Liver (tissue), 9 donors: ENCODE measurements around the gene TFDP2. TPM values are rescaled to one million over a fixed set of nuclear protein-coding genes. Genes with fewer than 3 reads are reported as not detected.

Experiments used
- DNase-seq: peaks from one replicate; pipeline ENCODE4 v3.0.0-alpha.2; 2017; ENCODE audit warnings: low spot score
- H3K27ac ChIP-seq, 2 donors: one replicate each; pipeline ENCODE4 v1.7.0; 2013; ENCODE audit warnings: inconsistent platforms in 2 of 2, low read length in 2 of 2, control low read depth in 1 of 2, low read depth in 1 of 2, mild to moderate bottlenecking in 1 of 2
- H3K27me3 ChIP-seq, 4 donors: one replicate each; pipeline versions ENCODE4 v1.6.1 to v1.7.0; 2013; ENCODE audit warnings: low read length in 3 of 4, inconsistent platforms in 1 of 4, mild to moderate bottlenecking in 1 of 4, moderate library complexity in 1 of 4; ENCODE audit not compliant: control insufficient read depth in 4 of 4, insufficient read depth in 4 of 4
- H3K36me3 ChIP-seq, 4 donors: one replicate each; pipeline versions ENCODE4 v1.6.1 to v1.7.0; 2013; ENCODE audit warnings: low read length in 3 of 4, mild to moderate bottlenecking in 3 of 4, low read depth in 1 of 4, moderate library complexity in 1 of 4; ENCODE audit not compliant: control insufficient read depth in 4 of 4, insufficient read depth in 3 of 4
- H3K4me1 ChIP-seq, 4 donors: one replicate each; pipeline versions ENCODE4 v1.6.1 to v1.7.0; 2013; ENCODE audit warnings: low read length in 3 of 4, mild to moderate bottlenecking in 3 of 4, moderate library complexity in 1 of 4; ENCODE audit not compliant: control insufficient read depth in 4 of 4, insufficient read depth in 4 of 4
- H3K4me3 ChIP-seq, 3 donors: one replicate each; pipeline versions ENCODE4 v1.6.1 to v1.7.0; 2013; ENCODE audit warnings: low read length in 3 of 3, control low read depth in 1 of 3, low read depth in 1 of 3, mild to moderate bottlenecking in 1 of 3
- H3K9ac ChIP-seq, 2 donors: one replicate each; pipeline ENCODE4 v1.7.0; 2013; ENCODE audit warnings: low read length in 2 of 2, mild to moderate bottlenecking in 2 of 2, moderate library complexity in 2 of 2, control low read depth in 1 of 2, low read depth in 1 of 2
- H3K9me3 ChIP-seq, 4 donors: one replicate each; pipeline versions ENCODE4 v1.6.1 to v1.7.0; 2013; ENCODE audit warnings: low read length in 3 of 4; ENCODE audit not compliant: control insufficient read depth in 4 of 4
- EGR1 ChIP-seq, 2 donors: IDR thresholded peaks; 2 replicates each; pipeline ENCODE4 v1.6.1; 2016 to 2018; ENCODE audit warnings: antibody characterized with exemption in 2 of 2, low read depth in 2 of 2
- FOXA1 ChIP-seq: IDR thresholded peaks from 2 replicates; pipeline ENCODE4 v1.6.1; 2016; ENCODE audit warnings: antibody characterized with exemption
- FOXA2 ChIP-seq: IDR thresholded peaks from 2 replicates; pipeline ENCODE4 v1.6.1; 2016; ENCODE audit warnings: antibody characterized with exemption
- GABPA ChIP-seq, 2 donors: IDR thresholded peaks in 1 of 2; conservative IDR thresholded peaks in 1 of 2; 2 replicates each; pipeline ENCODE4 v1.6.1; 2016; ENCODE audit warnings: antibody characterized with exemption in 2 of 2, mild to moderate bottlenecking in 1 of 2, moderate library complexity in 1 of 2
- HNF4A ChIP-seq, 2 donors: conservative IDR thresholded peaks; 2 replicates each; pipeline ENCODE4 v1.6.1; 2016; ENCODE audit warnings: antibody characterized with exemption in 2 of 2, mild to moderate bottlenecking in 2 of 2
- HNF4G ChIP-seq: IDR thresholded peaks from 2 replicates; pipeline ENCODE4 v1.6.1; 2016; ENCODE audit warnings: antibody characterized with exemption
- JUND ChIP-seq, 2 donors: IDR thresholded peaks; 2 replicates each; pipeline ENCODE4 v1.6.1; 2016; ENCODE audit warnings: antibody characterized with exemption in 2 of 2
- MAX ChIP-seq: IDR thresholded peaks from 2 replicates; pipeline ENCODE4 v1.6.1; 2016; ENCODE audit warnings: antibody characterized with exemption
- NR2F2 ChIP-seq: IDR thresholded peaks from 2 replicates; pipeline ENCODE4 v1.6.1; 2016; ENCODE audit warnings: antibody characterized with exemption
- RAD21 ChIP-seq, 2 donors: IDR thresholded peaks; 2 replicates each; pipeline ENCODE4 v1.6.1; 2016; ENCODE audit warnings: antibody characterized with exemption in 2 of 2, mild to moderate bottlenecking in 2 of 2
- REST ChIP-seq: IDR thresholded peaks from 2 replicates; pipeline ENCODE4 v1.6.1; 2016; ENCODE audit warnings: antibody characterized with exemption, mild to moderate bottlenecking
- RXRA ChIP-seq, 2 donors: IDR thresholded peaks; 2 replicates each; pipeline ENCODE4 v1.6.1; 2017 to 2018; ENCODE audit warnings: antibody characterized with exemption in 2 of 2, mild to moderate bottlenecking in 1 of 2
- SP1 ChIP-seq: IDR thresholded peaks from 2 replicates; pipeline ENCODE4 v1.6.1; 2018; ENCODE audit warnings: antibody characterized with exemption, mild to moderate bottlenecking
- TAF1 ChIP-seq: conservative IDR thresholded peaks from 2 replicates; pipeline ENCODE4 v1.6.1; 2016; ENCODE audit warnings: antibody characterized with exemption, mild to moderate bottlenecking
- YY1 ChIP-seq: IDR thresholded peaks from 2 replicates; pipeline ENCODE4 v1.6.1; 2016; ENCODE audit warnings: antibody characterized with exemption, mild to moderate bottlenecking
- ZBTB33 ChIP-seq: IDR thresholded peaks from 2 replicates; pipeline ENCODE4 v1.6.1; 2016; ENCODE audit warnings: antibody characterized with exemption
- WGBS: extraction: QIAGEN DNeasy Blood & Tissue Kit; methylation state at CpG from one replicate; pipeline ENCODE4 v1.1.7; 2013; 5-methylcytosine and 5-hydroxymethylcytosine counted together
- polyA plus RNA-seq, 2 donors: library from polyadenylated mRNA; stranded (reverse) in 1 of 2; unstranded in 1 of 2; fragments of 200-250 nt in 1 of 2; fragments of >200 nt in 1 of 2; fragmentation: Nextera tagmentation in 1 of 2; extraction: Ambion mirVana in 1 of 2; gene quantifications; one replicate each; pipeline versions ENCODE4 v1.2.1 to v1.2.3, GENCODE V29; 2013 to 2015
- total RNA-seq, 2 donors: library from RNA; depleted of rRNA; stranded (reverse); fragments of >200 nt; gene quantifications; one replicate each; pipeline ENCODE4 v1.2.3, GENCODE V29; 2014
- donor health status: healthy.
- donor health status: healthy.
- donor health status: healthy.
- donor health status: healthy.
- donor health status: healthy.

Gene TFDP2
- total and polyA plus RNA-seq, 4 donors, result 8.0 to 52.0 (median 29.7) TPM

GRCh38 chr3:142105991-142106390 lies 43.4 kb downstream of the TFDP2 start:
- H3K27me3 ChIP-seq, result no peaks in the 10 kb centered on the region
- no peaks in the 10 kb centered on the region for H3K36me3 ChIP-seq
- no peak overlapping the region for H3K4me3 ChIP-seq
- 91% methylated on average over 1 of the region's 1 CpG for WGBS
- no peak overlapping the region for H3K27ac ChIP-seq
- H3K4me1 ChIP-seq, result no peaks in the 10 kb centered on the region
- H3K9ac ChIP-seq, result no peak overlapping the region
- no peak for TF ChIP-seq ZBTB33
- no peak for TF ChIP-seq FOXA2
- TF ChIP-seq REST, result no peak
- TF ChIP-seq TAF1, result no peak
- no peak for TF ChIP-seq JUND (IDR thresholded peaks at IDR 0.05)
- TF ChIP-seq NR2F2, result no peak
- TF ChIP-seq YY1, result no peak
- TF ChIP-seq SP1, result no peak
- no peak for TF ChIP-seq FOXA1
- H3K9me3 ChIP-seq, result no peaks in the 10 kb centered on the region
- DNase-seq, result no peak

GRCh38 chr3:142104763-142105162 lies 44.6 kb downstream of the TFDP2 start:
- H3K4me1 ChIP-seq, result no peaks in the 10 kb centered on the region
- 93% methylated on average over 3 of the region's 3 CpGs for WGBS

GRCh38 chr3:142098964-142099363 lies 50.4 kb downstream of the TFDP2 start:
- no peak for DNase-seq
- Histone ChIP-seq H3K4me1 (no peaks in the 10 kb centered on the region), H3K4me3 (no peak overlapping the region), H3K27me3 (no peaks in the 10 kb centered on the region), H3K36me3 (no peaks in the 10 kb centered on the region), H3K9me3 (no peaks in the 10 kb centered on the region), H3K27ac (no peak overlapping the region), H3K9ac (no peak overlapping the region)
- no peak for TF ChIP-seq REST
- no peak for TF ChIP-seq JUND (IDR thresholded peaks at IDR 0.05)
- no peak for TF ChIP-seq HNF4G
- TF ChIP-seq GABPA (IDR thresholded peaks at IDR 0.05 in 1 of 2, conservative IDR thresholded peaks at IDR 0.05 in 1 of 2), result no peak
- no peak for TF ChIP-seq EGR1 (IDR thresholded peaks at IDR 0.05; ENCODE audit: low read depth in 2 of 2)
- no peak for TF ChIP-seq ZBTB33
- no peak for TF ChIP-seq TAF1
- TF ChIP-seq FOXA2, result no peak
- TF ChIP-seq MAX, result no peak
- TF ChIP-seq RAD21 (IDR thresholded peaks at IDR 0.05), result no peak
- TF ChIP-seq HNF4A (conservative IDR thresholded peaks at IDR 0.05), result no peak
- TF ChIP-seq RXRA (IDR thresholded peaks at IDR 0.05), result no peak
- TF ChIP-seq SP1, result no peak

More at GRCh38 chr3:142104763-142105162, 44.6 kb downstream of the TFDP2 start:
- H3K9ac ChIP-seq, result no peak overlapping the region
- no peak overlapping the region for H3K27ac ChIP-seq
- no peak for TF ChIP-seq SP1
- TF ChIP-seq HNF4G, result no peak
- no peak for TF ChIP-seq FOXA1
- TF ChIP-seq HNF4A (conservative IDR thresholded peaks at IDR 0.05), result peak in 1 of 2 donors; percentile 37
- no peak for TF ChIP-seq EGR1 (IDR thresholded peaks at IDR 0.05; ENCODE audit: low read depth in 2 of 2)
- no peak for TF ChIP-seq TAF1
- TF ChIP-seq RXRA (IDR thresholded peaks at IDR 0.05), result no peak
- no peak for TF ChIP-seq NR2F2
- no peak overlapping the region for H3K4me3 ChIP-seq
- no peak for DNase-seq
- H3K36me3 ChIP-seq, result no peaks in the 10 kb centered on the region
- H3K27me3 ChIP-seq, result no peaks in the 10 kb centered on the region
- no peaks in the 10 kb centered on the region for H3K9me3 ChIP-seq
